Keratinocyte (primary cell): ENCODE results near the gene CCDC141.

Experiments used
- CTCF ChIP-seq, 3 experiments: IDR thresholded peaks in 1 of 3; conservative IDR thresholded peaks in 1 of 3; optimal IDR thresholded peaks in 1 of 3; 2 replicates in 2 of 3; 3 replicates in 1 of 3; pipeline versions ENCODE3 to v1.5.1; 2011; ENCODE audit warnings: low read length in 3 of 3, mild to moderate bottlenecking in 3 of 3, moderate library complexity in 2 of 3, control low read depth in 1 of 3, inconsistent platforms in 1 of 3; ENCODE audit not compliant: insufficient read depth in 2 of 3; ENCODE audit errors: extremely low read depth in 1 of 3
- EZH2 ChIP-seq: IDR thresholded peaks from one replicate; pipeline ENCODE4 v1.6.1; 2012; ENCODE audit warnings: inconsistent platforms, mild to moderate bottlenecking, low read length, moderate library complexity

- TF ChIP-seq CTCF (optimal IDR thresholded peaks at IDR 0.05 in 1 of 3, IDR thresholded peaks at IDR 0.05 in 1 of 3, conservative IDR thresholded peaks at IDR 0.05 in 1 of 3; ENCODE audit: extremely low read depth in 1 of 3, insufficient read depth in 2 of 3, low read length in 3 of 3) (no peak), EZH2 (no peak)
Observed at GRCh38 chr2:178874529-178875240, 175.3 kb downstream of the CCDC141 start.
